ENCODE results near the gene MYO18B. TPM values are rescaled to one million over a fixed set of nuclear protein-coding genes. Genes with fewer than 3 reads are reported as not detected.

Gene MYO18B
- total and polyA plus RNA-seq, 9 donors: 0.02 to 0.23 (median 0.10) TPM; not detected in 5

GRCh38 chr22:25964961-25965730 is 223.2 kb downstream of the MYO18B start:
- H3K27me3 ChIP-seq: no peaks in the 10 kb centered on the region
- intact Hi-C loops (cut with DNase I): no loop called here
- H3K9me3 ChIP-seq: no peaks in the 10 kb centered on the region
- H3K4me1 ChIP-seq (ENCODE audit: insufficient read depth): no peaks in the 10 kb centered on the region
- no peak overlapping the region for H3K27ac ChIP-seq
- H3K4me3 ChIP-seq: no peak overlapping the region
- WGBS, 3 donors: 85 to 87% (median 86%) methylated on average over 10 of the region's 10 CpGs
- no peaks in the 10 kb centered on the region for H3K36me3 ChIP-seq
- DNase-seq: no peak
- TF ChIP-seq EP300 (IDR thresholded peaks at IDR 0.05): no peak
- TF ChIP-seq, protein P1, sequence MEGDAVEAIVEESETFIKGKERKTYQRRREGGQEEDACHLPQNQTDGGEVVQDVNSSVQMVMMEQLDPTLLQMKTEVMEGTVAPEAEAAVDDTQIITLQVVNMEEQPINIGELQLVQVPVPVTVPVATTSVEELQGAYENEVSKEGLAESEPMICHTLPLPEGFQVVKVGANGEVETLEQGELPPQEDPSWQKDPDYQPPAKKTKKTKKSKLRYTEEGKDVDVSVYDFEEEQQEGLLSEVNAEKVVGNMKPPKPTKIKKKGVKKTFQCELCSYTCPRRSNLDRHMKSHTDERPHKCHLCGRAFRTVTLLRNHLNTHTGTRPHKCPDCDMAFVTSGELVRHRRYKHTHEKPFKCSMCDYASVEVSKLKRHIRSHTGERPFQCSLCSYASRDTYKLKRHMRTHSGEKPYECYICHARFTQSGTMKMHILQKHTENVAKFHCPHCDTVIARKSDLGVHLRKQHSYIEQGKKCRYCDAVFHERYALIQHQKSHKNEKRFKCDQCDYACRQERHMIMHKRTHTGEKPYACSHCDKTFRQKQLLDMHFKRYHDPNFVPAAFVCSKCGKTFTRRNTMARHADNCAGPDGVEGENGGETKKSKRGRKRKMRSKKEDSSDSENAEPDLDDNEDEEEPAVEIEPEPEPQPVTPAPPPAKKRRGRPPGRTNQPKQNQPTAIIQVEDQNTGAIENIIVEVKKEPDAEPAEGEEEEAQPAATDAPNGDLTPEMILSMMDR (IDR thresholded peaks at IDR 0.05): no peak
- no peak for TF ChIP-seq POLR2A (IDR thresholded peaks at IDR 0.05)

DNA sequence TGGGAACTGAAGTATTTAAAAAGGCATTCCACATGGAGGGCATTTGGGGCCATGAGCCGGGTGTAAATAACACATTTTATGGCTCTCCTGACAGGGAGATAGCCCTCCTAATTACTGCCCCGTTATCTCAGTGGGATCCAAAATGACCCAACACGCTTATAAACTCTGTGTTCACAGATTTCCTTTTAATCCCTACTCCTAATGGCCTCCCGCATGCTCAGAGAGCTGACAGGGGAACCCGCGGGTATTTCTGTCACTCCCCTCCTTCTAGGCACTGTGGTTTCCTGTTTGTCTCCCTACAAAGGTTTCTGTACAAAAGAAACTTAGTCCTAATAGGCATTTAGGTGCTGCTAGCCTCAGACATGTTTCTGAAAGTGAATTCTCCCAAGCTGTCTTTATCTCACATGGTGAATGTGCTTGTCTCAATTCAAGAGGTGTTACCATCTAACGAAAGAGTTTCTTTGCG is 224.5 kb downstream of the MYO18B start:
- TF ChIP-seq, protein P1 (IDR thresholded peaks at IDR 0.05): no peak
- no peak for TF ChIP-seq EP300 (IDR thresholded peaks at IDR 0.05)
- no peak for TF ChIP-seq POLR2A (IDR thresholded peaks at IDR 0.05)
- H3K36me3 ChIP-seq: no peaks in the 10 kb centered on the region
- no peaks in the 10 kb centered on the region for H3K9me3 ChIP-seq
- intact Hi-C loops (cut with DNase I): no loop called here
- WGBS, 3 donors: 5 to 7% (median 6%) methylated on average over 8 of the region's 8 CpGs
- no peak for DNase-seq
- no peaks in the 10 kb centered on the region for H3K27me3 ChIP-seq
- H3K27ac ChIP-seq: no peak overlapping the region
- H3K4me1 ChIP-seq (ENCODE audit: insufficient read depth): no peaks in the 10 kb centered on the region
- no peak overlapping the region for H3K4me3 ChIP-seq

GRCh38 chr22:25969286-25969685 is 227.3 kb downstream of the MYO18B start:
- Histone ChIP-seq H3K4me3 (no peak overlapping the region), H3K4me1 (ENCODE audit: insufficient read depth) (no peaks in the 10 kb centered on the region), H3K27me3 (no peaks in the 10 kb centered on the region), H3K27ac (no peak overlapping the region), H3K36me3 (no peaks in the 10 kb centered on the region), H3K9me3 (no peaks in the 10 kb centered on the region)
- TF ChIP-seq POLR2A (IDR thresholded peaks at IDR 0.05): no peak
- TF ChIP-seq EP300 (IDR thresholded peaks at IDR 0.05): no peak
- TF ChIP-seq, protein P1 (IDR thresholded peaks at IDR 0.05): no peak
- intact Hi-C loops (cut with DNase I): no loop called here
- DNase-seq: no peak

- H3K4me3 ChIP-seq: no peak overlapping the region
- intact Hi-C loops (cut with DNase I): no loop called here
- no peaks in the 10 kb centered on the region for H3K27me3 ChIP-seq
- no peaks in the 10 kb centered on the region for H3K4me1 ChIP-seq (ENCODE audit: insufficient read depth)
- WGBS, 3 donors: 75 to 86% (median 76%) methylated on average over 2 of the region's 2 CpGs
- H3K27ac ChIP-seq: no peak overlapping the region
- H3K9me3 ChIP-seq: no peaks in the 10 kb centered on the region
- DNase-seq: no peak
- TF ChIP-seq EP300 (IDR thresholded peaks at IDR 0.05) (no peak), POLR2A (IDR thresholded peaks at IDR 0.05) (no peak)
- TF ChIP-seq, protein P1 (IDR thresholded peaks at IDR 0.05): no peak
- H3K36me3 ChIP-seq: no peaks in the 10 kb centered on the region
Observed at GRCh38 chr22:25969901-25970300, 227.9 kb downstream of the MYO18B start.

Data from ovary (tissue), 9 donors.